HG02938 (cell line): ENCODE measurements around the gene CEP70.
"Not testable (repeated sequence)": the region's sequence is repeated elsewhere in the genome, so short reads cannot be mapped to it uniquely, and the experiment has no call there.

Source experiments
- ATAC-seq: cut with Tn5 transposase; IDR thresholded peaks from one replicate; pipeline ENCODE4 v1.9.1; 2021; ENCODE audit warnings: mild to moderate bottlenecking, moderate library complexity; ENCODE audit not compliant: unreplicated experiment

CEP70 gene

DNA sequence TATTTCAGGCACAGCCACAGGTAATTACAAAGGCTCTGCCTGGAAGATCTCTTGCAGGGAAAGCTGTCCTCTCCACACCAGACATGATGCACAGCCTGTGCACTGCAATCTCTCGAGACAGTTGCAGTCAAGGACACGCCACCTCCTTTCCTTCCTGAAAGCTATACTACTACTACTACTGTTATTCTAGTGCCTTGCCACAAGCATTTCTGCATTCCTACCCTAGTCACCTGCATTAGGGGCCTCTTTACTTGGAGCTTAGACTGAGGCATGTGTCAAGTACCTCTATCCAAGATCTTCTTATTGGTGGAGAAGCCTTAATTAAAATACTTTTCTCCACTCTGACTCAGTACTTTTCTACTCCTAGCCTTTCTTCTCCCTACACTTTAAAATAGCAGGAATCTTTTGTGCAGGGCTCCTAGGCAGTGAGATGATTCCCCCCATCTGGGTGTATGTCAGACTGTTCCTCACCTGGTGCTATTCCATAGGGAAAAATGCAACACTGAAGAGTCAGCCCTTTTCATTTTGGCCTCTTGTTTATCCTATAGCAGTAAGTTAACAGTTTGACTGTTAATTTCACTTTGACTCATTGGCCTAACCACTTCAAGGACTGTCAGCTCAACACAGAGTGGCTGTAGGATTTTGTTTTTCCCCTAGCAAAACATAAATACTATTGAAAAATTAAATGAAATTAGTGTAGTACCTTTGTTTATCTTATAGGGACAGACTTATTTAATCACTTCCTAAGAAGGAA, 80.8 kb downstream of the CEP70 start:
- no peak for ATAC-seq

DNA sequence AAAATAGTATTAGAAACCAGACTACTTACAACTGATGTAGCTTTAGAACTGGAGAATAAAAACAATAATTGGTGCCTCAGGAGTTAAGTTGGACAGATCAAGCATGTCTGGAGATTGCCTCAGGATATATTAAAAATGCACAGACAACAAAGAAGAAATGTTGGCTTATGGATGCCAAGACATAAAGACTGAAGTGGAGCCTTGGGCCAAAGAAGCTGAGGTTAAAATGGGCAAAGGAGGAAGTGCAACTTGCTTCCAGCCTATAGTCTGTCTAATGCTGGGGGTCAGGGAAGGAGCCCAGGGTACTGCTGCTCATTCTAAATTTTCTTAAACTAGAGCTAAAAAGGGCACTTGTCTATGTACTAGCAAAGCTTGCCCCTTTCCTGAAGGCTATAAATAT, 82.1 kb downstream of the CEP70 start:
- no peak for ATAC-seq

DNA sequence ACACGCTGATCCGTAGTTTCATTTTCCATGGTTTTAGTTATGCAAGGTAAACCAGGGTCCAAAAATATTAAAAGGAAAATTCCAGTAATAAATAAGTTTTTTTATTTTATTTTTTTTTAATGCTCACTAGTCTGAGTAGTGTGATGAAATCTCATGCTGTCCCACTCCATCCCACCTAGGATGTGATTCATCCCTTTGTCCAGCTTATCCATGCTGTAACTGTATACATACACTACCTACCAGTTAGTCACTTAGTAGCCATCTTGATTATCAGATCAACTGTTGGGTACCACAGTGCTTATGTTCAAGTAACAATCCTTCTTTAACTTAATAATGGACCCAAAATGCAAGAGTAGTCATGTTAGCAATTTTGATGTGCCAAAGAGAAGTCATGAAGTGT, 84.5 kb downstream of the CEP70 start:
- ATAC-seq: no peak

DNA sequence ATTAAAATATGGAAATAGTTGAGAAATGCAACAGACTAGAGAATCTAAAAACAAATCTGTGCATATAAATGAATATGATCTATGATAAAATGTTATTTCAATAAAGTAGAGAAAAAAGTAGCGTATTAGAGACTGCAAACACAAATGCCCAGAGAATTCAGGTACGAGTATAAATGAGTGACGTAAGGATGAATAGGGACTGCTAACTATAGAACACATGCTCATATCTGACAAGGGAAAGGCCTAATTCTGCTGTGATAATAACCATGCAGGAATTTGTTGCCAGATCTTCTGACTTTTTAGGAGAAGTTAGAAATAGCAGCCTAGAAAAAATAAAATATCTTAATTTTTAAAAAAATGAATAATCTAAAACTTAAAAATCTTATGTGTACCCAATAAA, 86.5 kb downstream of the CEP70 start:
- ATAC-seq: no peak

- no peak for ATAC-seq
These were observed 95.1 kb downstream of the CEP70 start for GRCh38 chr3:138498991-138499390.

GRCh38 chr3:138497851-138498250, 96.2 kb downstream of the CEP70 start:
- no peak for ATAC-seq

- ATAC-seq: no peak
These were observed 97.0 kb downstream of the CEP70 start for GRCh38 chr3:138497021-138497420.

DNA sequence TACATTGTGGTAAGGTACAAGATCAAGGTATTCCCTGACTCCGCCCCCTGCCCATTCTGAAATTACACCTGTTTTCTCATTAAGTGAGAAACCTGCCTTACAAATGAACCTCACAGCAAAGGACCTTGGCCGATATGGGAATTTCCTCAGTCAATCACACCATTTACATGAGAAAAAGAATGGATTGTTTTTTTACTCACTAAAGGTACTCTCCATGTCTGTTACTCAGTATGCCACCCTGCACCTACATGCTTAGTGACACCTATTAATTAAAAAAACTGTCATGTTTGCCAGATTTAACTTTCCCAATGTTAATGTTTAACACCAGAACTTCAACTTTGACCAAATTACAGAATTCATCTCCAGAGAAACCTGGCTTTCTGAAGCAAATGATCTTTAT, 97.6 kb downstream of the CEP70 start:
- no peak for ATAC-seq

GRCh38 chr3:138495638-138496037, 98.4 kb downstream of the CEP70 start:
- ATAC-seq: not testable (repeated sequence)

GRCh38 chr3:138494607-138494929, 99.5 kb downstream of the CEP70 start:
- ATAC-seq: no peak

GRCh38 chr3:138493804-138494606, 100.1 kb downstream of the CEP70 start:
- ATAC-seq: no peak

DNA sequence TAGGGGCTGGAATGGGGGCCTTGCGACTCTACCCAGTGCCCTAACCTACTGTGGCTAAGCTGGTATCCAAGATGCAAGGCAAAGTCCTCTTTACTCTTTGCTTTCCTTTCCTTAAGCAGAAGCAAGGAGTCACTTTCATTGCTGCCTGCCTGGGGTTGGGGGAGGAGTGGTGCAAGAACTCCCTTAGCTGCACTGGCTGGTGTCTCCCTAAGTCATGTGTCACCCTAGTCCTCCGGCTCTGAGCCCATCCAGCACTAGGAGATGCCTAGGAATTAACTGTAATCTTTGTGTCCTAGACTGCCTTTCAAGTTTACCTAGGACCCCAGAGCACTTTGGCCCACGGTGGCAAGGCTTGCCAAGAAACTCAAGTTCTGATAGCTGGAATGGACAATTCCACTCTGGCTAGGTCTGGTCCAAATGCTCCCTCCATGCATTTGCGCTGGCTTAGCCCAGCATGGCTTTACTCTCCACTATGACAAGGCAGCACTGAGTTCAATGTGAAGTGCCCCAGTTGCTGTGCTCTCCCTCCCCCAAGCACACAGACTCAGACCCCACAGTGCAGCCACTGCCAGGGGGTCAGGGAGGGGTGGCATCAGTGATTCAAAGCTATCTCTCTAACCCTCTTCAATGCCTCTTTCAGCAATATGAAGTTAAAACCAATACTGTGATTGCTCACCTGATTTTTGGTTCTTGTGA, 100.9 kb downstream of the CEP70 start:
- no peak for ATAC-seq

DNA sequence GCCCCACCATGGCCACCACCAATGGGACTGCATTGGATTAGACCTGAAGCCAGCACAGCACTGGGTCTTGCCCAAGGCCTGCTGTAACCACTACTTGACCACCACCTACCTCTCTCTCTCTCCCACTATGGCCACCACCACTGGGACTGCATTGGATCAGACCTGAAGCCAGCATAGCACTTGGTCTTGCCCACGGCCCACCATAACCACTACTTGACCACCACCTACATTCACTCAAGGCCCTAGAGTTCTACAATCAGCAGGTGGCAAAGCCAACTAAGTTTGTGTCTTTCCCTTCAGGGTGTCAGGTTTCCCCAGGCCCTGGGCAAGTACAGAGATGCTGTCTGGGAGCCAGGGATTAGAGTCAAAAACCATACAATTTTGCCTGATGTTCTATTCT, 102.1 kb downstream of the CEP70 start:
- ATAC-seq: no peak

- ATAC-seq: not testable (repeated sequence)
These were observed 107.5 kb downstream of the CEP70 start for GRCh38 chr3:138486580-138486979.

GRCh38 chr3:138484672-138485071, 109.4 kb downstream of the CEP70 start:
- ATAC-seq: not testable (repeated sequence)

DNA sequence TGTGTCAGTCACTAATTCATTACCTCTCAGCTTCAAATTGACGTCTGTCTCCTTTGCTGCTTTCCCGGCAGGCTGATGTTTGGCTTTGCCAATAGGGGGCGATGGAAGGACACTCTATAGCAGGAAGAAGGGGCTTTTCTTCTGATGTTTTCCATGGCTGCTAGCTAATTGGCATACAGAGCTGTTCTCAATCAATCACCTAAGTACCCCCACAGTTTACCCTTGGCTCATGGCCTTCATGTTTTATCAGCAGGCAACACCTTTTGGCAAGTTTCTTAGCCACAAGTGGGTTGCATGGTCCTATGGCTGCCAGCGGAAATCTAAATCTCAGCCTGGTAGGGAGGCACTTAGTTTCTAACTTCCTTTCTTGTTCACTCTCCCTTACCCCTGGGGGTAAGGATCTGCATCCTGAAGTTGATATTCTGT, 114.6 kb downstream of the CEP70 start:
- ATAC-seq: no peak

GRCh38 chr3:138477801-138478200, 116.3 kb downstream of the CEP70 start:
- no peak for ATAC-seq

DNA sequence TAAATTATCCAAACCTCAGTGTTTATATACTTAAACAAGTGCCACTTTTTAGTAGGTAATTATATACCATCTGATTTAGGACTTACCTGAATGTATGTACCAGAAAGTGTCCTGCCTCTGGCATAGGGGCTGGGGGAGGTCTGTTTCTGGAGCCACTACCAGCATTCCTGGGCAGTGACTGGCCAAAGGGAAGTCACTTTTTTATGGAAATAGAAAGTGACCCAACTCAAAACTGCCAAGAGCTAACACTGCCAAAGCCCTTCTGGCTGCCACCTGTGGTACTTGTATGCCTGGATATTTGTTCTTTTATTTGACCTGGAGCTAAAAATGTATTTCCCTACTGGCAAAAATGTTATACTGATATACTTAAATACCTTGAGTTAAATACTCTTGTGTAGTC, 116.9 kb downstream of the CEP70 start:
- no peak for ATAC-seq

GRCh38 chr3:138476526-138476925, 117.5 kb downstream of the CEP70 start:
- no peak for ATAC-seq

- ATAC-seq: no peak
These were observed 119.9 kb downstream of the CEP70 start for GRCh38 chr3:138474163-138474562.

GRCh38 chr3:138473391-138473790, 120.7 kb downstream of the CEP70 start:
- no peak for ATAC-seq
